Activated T-helper 1 cell treated with Interleukin-2 at 50 U/mL for 16 hours (primary cell): ENCODE results near the gene HOXC6.

ENCODE experiments used
- DNase-seq: peaks from one replicate; pipeline ENCODE4 v3.0.0-alpha.2; 2020; ENCODE audit warnings: low read depth

HOXC6 gene

GRCh38 chr12:54016051-54016450, 12.2 kb upstream of the HOXC6 start:
- DNase-seq, result no peak

- no peak for DNase-seq
These were observed 11.7 kb upstream of the HOXC6 start for GRCh38 chr12:54016478-54016964.

GRCh38 chr12:54017027-54017788, 11.0 kb upstream of the HOXC6 start:
- DNase-seq, result no peak

GRCh38 chr12:54017878-54018467, 10.3 kb upstream of the HOXC6 start:
- peak; percentile 48 for DNase-seq

GRCh38 chr12:54018468-54018984, 9.7 kb upstream of the HOXC6 start:
- no peak for DNase-seq

GRCh38 chr12:54019091-54019811, 9.0 kb upstream of the HOXC6 start:
- DNase-seq, result no peak

- DNase-seq, result no peak
These were observed 8.2 kb upstream of the HOXC6 start for GRCh38 chr12:54019924-54020590.

GRCh38 chr12:54020591-54021405, 7.4 kb upstream of the HOXC6 start:
- no peak for DNase-seq

- DNase-seq, result no peak
These were observed 6.7 kb upstream of the HOXC6 start for GRCh38 chr12:54021432-54022013.

GRCh38 chr12:54022960-54023884, 5.0 kb upstream of the HOXC6 start:
- no peak for DNase-seq

GRCh38 chr12:54024127-54024526, 4.1 kb upstream of the HOXC6 start:
- no peak for DNase-seq

GRCh38 chr12:54024581-54025305, 3.5 kb upstream of the HOXC6 start:
- DNase-seq, result no peak

- DNase-seq, result no peak
These were observed 2.5 kb upstream of the HOXC6 start for GRCh38 chr12:54025499-54026405.

GRCh38 chr12:54026640-54027441, 1.4 kb upstream of the HOXC6 start:
- DNase-seq, result no peak

GRCh38 chr12:54027442-54027786, 826 bp upstream of the HOXC6 start:
- DNase-seq, result no peak

- no peak for DNase-seq
These were observed 1.5 kb downstream of the HOXC6 start for GRCh38 chr12:54029529-54030441.
